Activated CD8-positive, alpha-beta memory T cell treated with anti-CD3 and anti-CD28 coated beads, Interleukin-2, amount 10 ng/mL, durations not matched to agents 7 days and 5 days (primary cell): ENCODE data around the gene BRDT. TPM values are rescaled to one million over a fixed set of nuclear protein-coding genes. Genes with fewer than 3 reads are reported as not detected.

ENCODE experiments used
- ATAC-seq: fragments of 150-1000 bp; cut with Tn5 transposase; one replicate; pipeline ENCODE4 v1.10.0; 2021; ENCODE audit warnings: moderate library complexity
- CTCF ChIA-PET: fragments of 350-600 bp; sonication (Branson Sonifier 250); formaldehyde crosslinking; loops from one replicate; lab custom pipeline; 2021; ENCODE audit warnings: antibody characterized with exemption; lab: Charles Lee
- DNase-seq: peaks from one replicate; pipeline ENCODE4 v3.0.0-alpha.2; 2020
- H3K27ac Mint-ChIP-seq: one replicate; pipeline ENCODE4 v1.8.0; 2021; ENCODE audit warnings: mild to moderate bottlenecking, mixed read lengths
- H3K27me3 Mint-ChIP-seq: one replicate; pipeline ENCODE4 v1.8.0; 2021; ENCODE audit warnings: mixed read lengths
- H3K36me3 Mint-ChIP-seq: one replicate; pipeline ENCODE4 v1.8.0; 2021; ENCODE audit warnings: mild to moderate bottlenecking, mixed read lengths
- H3K4me1 Mint-ChIP-seq: one replicate; pipeline ENCODE4 v1.8.0; 2021; ENCODE audit warnings: mixed read lengths
- H3K4me3 Mint-ChIP-seq: one replicate; pipeline ENCODE4 v1.8.0; 2021; ENCODE audit warnings: mild to moderate bottlenecking, moderate library complexity, mixed read lengths
- H3K9me3 Mint-ChIP-seq: one replicate; pipeline ENCODE4 v1.8.0; 2022; ENCODE audit warnings: low read depth, mixed read lengths
- total RNA-seq, 2 experiments: library from RNA; stranded (reverse); gene quantifications; one replicate each; pipeline ENCODE4 v1.2.3, GENCODE V29; 2021

BRDT gene
- total RNA-seq, 2 experiments from 2014 or later = not detected

GRCh38 chr1:92045766-92046495, 96.7 kb downstream of the BRDT start:
- Mint-ChIP-seq H3K9me3 (no peaks in the 10 kb centered on the region), H3K4me3 (no peak overlapping the region), H3K36me3 (no peaks in the 10 kb centered on the region), H3K27ac (no peak overlapping the region), H3K27me3 (peaks cover 12% of the 10 kb centered on the region), H3K4me1 (no peaks in the 10 kb centered on the region)
- DNase-seq (no peak), ATAC-seq (no peak)
- CTCF ChIA-PET = no interaction called here

GRCh38 chr1:92051948-92052347, 102.7 kb downstream of the BRDT start:
- no peak overlapping the region for H3K4me3 Mint-ChIP-seq
- no peak for DNase-seq
- no peaks in the 10 kb centered on the region for H3K4me1 Mint-ChIP-seq
- ATAC-seq = no peak
- H3K9me3 Mint-ChIP-seq = no peaks in the 10 kb centered on the region
- no peak overlapping the region for H3K27ac Mint-ChIP-seq
- H3K36me3 Mint-ChIP-seq = no peaks in the 10 kb centered on the region
- H3K27me3 Mint-ChIP-seq = peaks cover 18% of the 10 kb centered on the region
- CTCF ChIA-PET = no interaction called here

Other genes with a start within 250 kb of the BRDT start
- 10 to 100 TPM; 10.4 to 25.8 TPM for gene TGFBR3, start 63.2 kb upstream of the BRDT start, total RNA-seq
- gene EPHX4, start 80.6 kb downstream of the BRDT start, total RNA-seq = under 1 TPM; 0.21 to 0.26 TPM
- not detected for gene SETSIP, start 126.0 kb downstream of the BRDT start, total RNA-seq
- gene BTBD8, start 130.9 kb downstream of the BRDT start, total RNA-seq = 1 to 10 TPM; 1.7 to 2.4 TPM